ENCODE measurements around the gene GRK4.

Gene GRK4

DNA sequence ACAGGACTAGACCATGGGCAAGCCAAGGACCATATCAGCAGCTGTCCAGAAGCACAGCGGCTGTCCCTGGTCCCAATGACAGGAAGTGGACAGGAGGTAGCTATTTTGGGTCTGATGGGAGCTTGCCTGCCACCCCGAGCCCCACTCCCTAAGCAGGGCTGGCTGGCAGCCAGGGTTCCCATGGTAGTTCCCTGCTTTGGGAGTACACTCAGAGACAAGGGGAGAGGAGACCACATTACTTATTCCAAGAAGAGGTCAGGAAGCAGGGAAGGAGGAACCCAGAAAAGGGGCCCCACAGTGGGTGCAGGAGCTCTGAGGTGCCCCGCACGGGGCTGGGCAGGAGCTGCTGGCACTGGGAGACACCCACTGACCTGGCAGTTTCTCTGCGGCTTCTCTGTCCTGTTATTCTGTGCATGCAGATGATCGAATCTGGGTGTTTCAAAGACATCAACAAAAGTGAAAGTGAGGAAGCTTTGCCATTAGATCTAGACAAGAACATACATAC is 74.6 kb downstream of the GRK4 start:
- Mint-ChIP-seq H3K27me3 (ENCODE audit: low read depth, poor library complexity) (peaks cover 30% of the 10 kb centered on the region), H3K27ac (no peak overlapping the region), H3K9me3 (no peaks in the 10 kb centered on the region), H3K4me1 (peaks cover 16% of the 10 kb centered on the region), H3K4me3 (no peak overlapping the region), H3K36me3 (ENCODE audit: low read depth) (no peaks in the 10 kb centered on the region)
- DNase-seq, result no peak
- TF ChIP-seq, protein P1, sequence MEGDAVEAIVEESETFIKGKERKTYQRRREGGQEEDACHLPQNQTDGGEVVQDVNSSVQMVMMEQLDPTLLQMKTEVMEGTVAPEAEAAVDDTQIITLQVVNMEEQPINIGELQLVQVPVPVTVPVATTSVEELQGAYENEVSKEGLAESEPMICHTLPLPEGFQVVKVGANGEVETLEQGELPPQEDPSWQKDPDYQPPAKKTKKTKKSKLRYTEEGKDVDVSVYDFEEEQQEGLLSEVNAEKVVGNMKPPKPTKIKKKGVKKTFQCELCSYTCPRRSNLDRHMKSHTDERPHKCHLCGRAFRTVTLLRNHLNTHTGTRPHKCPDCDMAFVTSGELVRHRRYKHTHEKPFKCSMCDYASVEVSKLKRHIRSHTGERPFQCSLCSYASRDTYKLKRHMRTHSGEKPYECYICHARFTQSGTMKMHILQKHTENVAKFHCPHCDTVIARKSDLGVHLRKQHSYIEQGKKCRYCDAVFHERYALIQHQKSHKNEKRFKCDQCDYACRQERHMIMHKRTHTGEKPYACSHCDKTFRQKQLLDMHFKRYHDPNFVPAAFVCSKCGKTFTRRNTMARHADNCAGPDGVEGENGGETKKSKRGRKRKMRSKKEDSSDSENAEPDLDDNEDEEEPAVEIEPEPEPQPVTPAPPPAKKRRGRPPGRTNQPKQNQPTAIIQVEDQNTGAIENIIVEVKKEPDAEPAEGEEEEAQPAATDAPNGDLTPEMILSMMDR (IDR thresholded peaks at IDR 0.05), result no peak

DNA sequence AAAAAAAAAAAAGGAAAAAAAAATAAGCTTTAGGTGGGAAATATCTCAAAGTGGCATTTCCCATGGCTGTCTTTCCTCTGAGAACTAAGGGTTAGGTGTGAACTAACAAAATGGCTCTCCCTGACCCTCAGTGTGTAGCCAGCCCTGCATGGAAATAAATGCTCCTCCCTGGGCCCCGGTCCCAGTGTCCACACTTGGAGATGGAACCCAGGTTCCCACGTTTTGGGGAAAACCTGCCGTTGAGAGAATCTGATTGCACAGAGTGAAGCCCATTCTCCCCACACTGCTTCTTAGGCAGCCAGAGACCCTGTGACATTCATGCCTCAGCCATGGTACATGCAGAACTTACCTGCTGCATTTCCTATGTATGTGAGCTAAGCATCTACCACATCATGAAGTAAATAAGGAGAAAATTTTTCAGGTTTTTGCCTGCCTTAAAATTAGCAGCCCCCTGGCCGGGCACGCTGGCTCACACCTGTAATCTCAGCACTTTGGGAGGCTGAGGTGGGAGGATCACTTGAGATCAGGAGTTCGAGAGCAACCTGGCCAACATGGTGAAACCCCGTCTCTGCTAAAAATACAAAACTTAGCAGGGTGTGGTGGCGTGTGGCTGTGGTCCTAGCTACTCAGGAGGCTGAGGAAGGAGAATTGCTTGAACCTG is 76.5 kb downstream of the GRK4 start:
- H3K27ac Mint-ChIP-seq, result no peak overlapping the region
- peaks cover 32% of the 10 kb centered on the region for H3K27me3 Mint-ChIP-seq (ENCODE audit: low read depth, poor library complexity)
- H3K9me3 Mint-ChIP-seq, result no peaks in the 10 kb centered on the region
- TF ChIP-seq, protein P1 (IDR thresholded peaks at IDR 0.05), result no peak
- peaks cover 12% of the 10 kb centered on the region for H3K4me1 Mint-ChIP-seq
- no peaks in the 10 kb centered on the region for H3K36me3 Mint-ChIP-seq (ENCODE audit: low read depth)
- DNase-seq, result no peak
- H3K4me3 Mint-ChIP-seq, result no peak overlapping the region

DNA sequence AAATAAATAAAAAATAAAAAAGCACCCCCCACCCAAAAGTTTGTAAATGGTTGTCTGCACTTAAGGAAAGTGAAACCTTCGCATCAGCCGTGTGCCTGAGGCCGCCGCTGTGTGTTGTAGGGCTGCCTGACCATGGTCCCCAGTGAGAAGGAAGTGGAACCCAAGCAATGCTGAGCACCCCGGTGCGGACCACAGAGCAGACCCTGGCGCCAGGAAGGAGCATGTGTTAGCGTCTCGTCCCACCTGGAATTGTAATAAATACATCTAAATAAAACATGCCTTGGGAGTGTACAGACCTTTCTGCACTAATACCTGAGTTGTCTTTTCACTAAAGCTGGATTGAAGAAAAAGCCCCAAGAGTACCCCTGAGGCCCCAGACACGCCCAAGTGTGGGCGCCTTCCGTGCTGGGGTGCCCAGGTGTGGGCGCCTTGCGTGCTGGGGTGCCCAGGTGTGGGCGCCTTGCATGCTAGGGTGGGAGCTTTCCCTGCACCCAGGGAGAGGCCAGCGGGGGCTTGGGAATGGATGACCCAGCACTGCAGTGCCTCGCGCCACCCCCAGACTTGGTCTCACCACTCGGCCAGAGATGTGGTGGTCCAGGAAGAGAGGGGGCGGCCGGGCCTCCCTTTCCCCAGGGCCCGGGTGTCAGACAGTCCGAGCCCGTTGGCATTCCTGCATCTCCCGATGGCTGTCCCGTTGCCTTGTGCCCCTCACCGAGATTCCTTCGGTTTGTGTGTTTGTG is 77.3 kb downstream of the GRK4 start:
- TF ChIP-seq, protein P1 (IDR thresholded peaks at IDR 0.05), result no peak
- peaks cover 12% of the 10 kb centered on the region for H3K4me1 Mint-ChIP-seq
- no peak overlapping the region for H3K27ac Mint-ChIP-seq
- no peaks in the 10 kb centered on the region for H3K36me3 Mint-ChIP-seq (ENCODE audit: low read depth)
- DNase-seq, result no peak
- no peak overlapping the region for H3K4me3 Mint-ChIP-seq
- H3K27me3 Mint-ChIP-seq (ENCODE audit: low read depth, poor library complexity), result peaks cover 40% of the 10 kb centered on the region
- no peaks in the 10 kb centered on the region for H3K9me3 Mint-ChIP-seq

DNA sequence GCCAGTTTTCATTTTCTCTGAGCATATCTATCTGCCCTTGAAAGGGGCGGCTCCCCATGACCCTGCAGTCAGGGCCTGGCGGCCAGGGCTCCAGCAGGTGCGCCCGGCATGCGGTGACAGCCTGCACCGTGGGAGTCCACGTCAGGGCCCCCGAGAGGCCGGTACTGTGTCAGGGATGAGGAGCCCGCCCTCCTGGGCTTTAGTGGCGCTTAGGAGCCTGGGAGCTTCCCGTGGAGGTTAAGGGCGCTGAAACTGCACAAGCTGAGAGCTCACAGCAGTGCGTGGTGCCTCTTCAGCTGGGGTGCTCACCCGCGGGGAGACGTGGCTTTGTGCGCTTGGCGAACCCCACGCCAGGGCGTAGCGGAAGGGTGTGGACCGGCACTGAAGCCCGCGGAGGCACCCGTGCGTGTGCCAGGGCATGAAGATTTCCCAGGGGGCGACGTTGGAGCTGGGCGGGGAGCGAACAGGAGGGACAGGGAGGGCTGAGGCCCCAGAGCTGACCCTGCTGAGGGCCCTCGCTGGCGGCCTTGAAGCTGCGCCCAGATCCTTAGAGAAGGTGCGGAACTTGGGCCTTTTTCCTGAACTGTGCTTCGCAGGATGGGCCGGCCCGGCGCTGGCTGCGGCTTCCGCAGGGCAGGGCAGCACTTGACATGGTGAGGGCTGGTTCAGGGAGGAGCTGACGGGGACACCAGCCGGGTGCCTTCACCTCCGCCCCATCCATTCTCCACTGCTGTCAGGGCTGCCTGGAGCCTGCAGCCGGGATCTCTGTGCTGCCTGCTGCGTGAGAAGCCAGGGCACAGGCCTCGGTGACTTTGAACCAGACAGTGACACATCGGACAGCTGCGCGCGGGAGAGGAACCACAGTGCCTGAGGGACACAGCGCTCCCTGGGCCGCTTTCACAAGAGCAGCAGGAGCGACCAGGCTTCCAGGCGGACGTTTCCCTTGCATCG is 78.1 kb downstream of the GRK4 start:
- H3K36me3 Mint-ChIP-seq (ENCODE audit: low read depth), result no peaks in the 10 kb centered on the region
- DNase-seq, result no peak
- H3K27me3 Mint-ChIP-seq (ENCODE audit: low read depth, poor library complexity), result peaks cover 38% of the 10 kb centered on the region
- TF ChIP-seq, protein P1 (IDR thresholded peaks at IDR 0.05), result no peak
- H3K4me1 Mint-ChIP-seq, result peaks cover 8% of the 10 kb centered on the region
- H3K4me3 Mint-ChIP-seq, result no peak overlapping the region
- H3K27ac Mint-ChIP-seq, result no peak overlapping the region
- no peaks in the 10 kb centered on the region for H3K9me3 Mint-ChIP-seq

DNA sequence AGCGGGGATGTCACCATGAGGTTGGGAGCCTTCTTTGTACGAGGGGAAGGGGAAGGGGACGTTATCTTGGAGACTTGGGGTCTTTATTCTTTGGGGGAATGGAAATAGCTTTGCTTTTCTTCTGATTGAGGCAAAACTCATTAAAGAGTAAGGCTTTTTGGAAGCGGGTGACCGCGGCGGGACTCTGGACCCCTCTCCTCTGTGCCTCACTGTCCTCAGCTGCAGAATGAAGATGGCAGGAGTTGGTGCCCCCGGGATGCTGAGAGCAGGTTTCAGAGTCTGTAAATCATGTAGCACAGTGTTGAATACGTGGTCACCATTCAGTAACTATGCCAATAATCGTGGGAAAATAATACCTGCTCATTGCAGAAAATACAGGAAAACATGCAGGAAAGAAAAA is 78.9 kb downstream of the GRK4 start:
- H3K9me3 Mint-ChIP-seq, result no peaks in the 10 kb centered on the region
- no peak for DNase-seq
- TF ChIP-seq, protein P1 (IDR thresholded peaks at IDR 0.05), result no peak
- peaks cover 32% of the 10 kb centered on the region for H3K27me3 Mint-ChIP-seq (ENCODE audit: low read depth, poor library complexity)
- H3K4me1 Mint-ChIP-seq, result peaks cover 2% of the 10 kb centered on the region
- no peaks in the 10 kb centered on the region for H3K36me3 Mint-ChIP-seq (ENCODE audit: low read depth)
- peak overlapping the region; percentile 59 for H3K27ac Mint-ChIP-seq
- no peak overlapping the region for H3K4me3 Mint-ChIP-seq
